WI38 (cell line): Measurements from ENCODE around the gene PDE4B.

ENCODE experiments used
- H3K4me3 ChIP-seq: 2 replicates; pipeline ENCODE4 v1.5.1; 2011; ENCODE audit warnings: low read depth, mild to moderate bottlenecking, control low read depth, low read length
- TF ChIP-seq, protein P1 (sequence below): IDR thresholded peaks from 2 replicates; pipeline ENCODE4 v1.5.1; 2012; ENCODE audit warnings: low read depth, mild to moderate bottlenecking, control low read depth, low read length

PDE4B gene

DNA sequence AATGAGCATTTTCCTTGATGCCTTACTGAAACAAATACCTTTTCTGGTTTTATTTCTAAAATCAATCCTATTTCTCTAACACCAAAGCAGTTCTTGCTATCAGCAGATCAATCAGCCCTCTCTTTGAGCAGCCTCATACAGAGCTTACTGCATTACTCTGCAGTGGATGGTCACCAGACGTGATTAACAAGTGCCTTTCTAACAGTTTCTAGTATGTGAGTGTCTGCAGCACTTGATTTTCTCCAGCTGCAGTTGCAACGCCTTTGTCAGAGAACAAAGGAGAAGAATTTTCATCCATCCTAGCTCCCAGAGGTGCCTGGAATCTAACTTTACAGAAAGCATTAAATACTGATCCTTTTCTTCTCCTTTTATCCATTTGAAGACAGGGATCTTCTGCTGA lies 563.9 kb downstream of the PDE4B start:
- no peak overlapping the region for H3K4me3 ChIP-seq
- TF ChIP-seq, protein P1, sequence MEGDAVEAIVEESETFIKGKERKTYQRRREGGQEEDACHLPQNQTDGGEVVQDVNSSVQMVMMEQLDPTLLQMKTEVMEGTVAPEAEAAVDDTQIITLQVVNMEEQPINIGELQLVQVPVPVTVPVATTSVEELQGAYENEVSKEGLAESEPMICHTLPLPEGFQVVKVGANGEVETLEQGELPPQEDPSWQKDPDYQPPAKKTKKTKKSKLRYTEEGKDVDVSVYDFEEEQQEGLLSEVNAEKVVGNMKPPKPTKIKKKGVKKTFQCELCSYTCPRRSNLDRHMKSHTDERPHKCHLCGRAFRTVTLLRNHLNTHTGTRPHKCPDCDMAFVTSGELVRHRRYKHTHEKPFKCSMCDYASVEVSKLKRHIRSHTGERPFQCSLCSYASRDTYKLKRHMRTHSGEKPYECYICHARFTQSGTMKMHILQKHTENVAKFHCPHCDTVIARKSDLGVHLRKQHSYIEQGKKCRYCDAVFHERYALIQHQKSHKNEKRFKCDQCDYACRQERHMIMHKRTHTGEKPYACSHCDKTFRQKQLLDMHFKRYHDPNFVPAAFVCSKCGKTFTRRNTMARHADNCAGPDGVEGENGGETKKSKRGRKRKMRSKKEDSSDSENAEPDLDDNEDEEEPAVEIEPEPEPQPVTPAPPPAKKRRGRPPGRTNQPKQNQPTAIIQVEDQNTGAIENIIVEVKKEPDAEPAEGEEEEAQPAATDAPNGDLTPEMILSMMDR = no peak

DNA sequence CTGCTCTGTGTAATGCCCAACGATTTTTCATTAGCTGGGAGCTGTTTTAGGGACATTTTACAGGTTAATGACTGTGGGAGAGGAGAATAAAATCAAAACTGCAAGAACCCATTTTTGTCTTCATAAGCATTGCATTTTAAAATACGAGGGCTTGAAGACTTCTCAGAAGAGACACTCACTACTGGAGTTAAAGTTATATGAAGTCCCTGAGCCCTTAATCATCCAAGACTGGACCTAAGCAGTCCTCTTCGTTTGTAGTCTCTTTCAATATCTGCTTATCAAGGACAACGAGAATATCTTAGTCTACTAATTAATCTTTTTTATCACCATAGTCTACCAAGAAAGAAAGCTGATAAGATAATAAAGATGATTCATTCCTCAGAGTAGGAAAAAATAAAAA lies 564.3 kb downstream of the PDE4B start:
- H3K4me3 ChIP-seq = no peak overlapping the region
- TF ChIP-seq, protein P1 = no peak

DNA sequence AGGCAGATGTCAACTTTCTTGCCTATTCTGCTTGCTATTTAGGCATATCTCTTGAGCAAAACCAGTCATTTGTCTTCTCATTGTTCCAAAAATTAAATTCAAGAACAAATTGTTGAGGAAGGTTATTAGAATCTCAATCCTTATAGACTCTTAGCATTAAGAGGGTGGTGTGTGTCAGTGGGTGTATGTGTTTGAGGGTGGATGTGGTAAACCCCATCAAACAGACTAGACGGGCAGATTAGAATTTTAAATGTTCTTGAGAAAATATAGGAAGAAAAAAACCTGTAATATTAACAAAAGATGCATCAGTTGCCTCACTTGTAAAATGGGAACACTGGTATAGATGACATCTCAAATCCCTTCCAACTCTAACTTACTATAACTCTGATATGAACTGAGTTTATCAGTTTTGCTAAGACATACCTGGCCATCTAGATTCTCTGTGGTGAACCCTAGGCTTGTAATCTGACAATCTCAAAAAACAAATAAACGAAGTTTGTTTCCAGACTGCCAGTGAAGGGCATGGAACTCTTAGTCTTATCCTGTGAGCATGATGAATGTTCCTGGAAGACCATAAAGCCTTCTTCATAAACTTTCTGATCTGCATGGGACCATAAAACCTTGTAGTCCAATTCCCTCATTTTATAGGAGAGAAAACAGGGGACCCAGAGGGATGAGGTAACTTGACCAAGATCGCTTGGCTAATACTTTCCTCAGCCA lies 564.9 kb downstream of the PDE4B start:
- H3K4me3 ChIP-seq = no peak overlapping the region
- TF ChIP-seq, protein P1 = no peak

GRCh38 chr1:66359269-66359668 lies 566.6 kb downstream of the PDE4B start:
- TF ChIP-seq, protein P1 = no peak
- H3K4me3 ChIP-seq = no peak overlapping the region

DNA sequence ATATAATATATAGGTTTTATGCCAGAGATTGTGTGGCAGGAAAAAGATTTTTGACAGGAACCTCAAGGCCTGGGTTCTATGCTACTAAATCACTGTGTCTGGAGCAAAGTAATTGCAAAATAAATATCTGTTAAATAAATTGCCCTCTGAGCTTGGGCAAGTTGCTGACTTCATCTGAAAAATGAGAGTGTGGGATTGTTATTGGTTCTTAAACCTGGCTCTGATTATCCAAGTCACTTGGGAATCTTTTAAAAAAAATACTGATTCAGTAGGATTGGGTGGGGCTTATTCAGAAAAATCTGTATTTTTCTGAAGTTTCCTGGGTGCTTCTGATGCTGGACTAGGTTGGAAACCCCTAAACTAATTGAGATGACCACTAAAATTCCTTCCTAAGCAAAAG lies 567.1 kb downstream of the PDE4B start:
- no peak overlapping the region for H3K4me3 ChIP-seq
- TF ChIP-seq, protein P1 = no peak

DNA sequence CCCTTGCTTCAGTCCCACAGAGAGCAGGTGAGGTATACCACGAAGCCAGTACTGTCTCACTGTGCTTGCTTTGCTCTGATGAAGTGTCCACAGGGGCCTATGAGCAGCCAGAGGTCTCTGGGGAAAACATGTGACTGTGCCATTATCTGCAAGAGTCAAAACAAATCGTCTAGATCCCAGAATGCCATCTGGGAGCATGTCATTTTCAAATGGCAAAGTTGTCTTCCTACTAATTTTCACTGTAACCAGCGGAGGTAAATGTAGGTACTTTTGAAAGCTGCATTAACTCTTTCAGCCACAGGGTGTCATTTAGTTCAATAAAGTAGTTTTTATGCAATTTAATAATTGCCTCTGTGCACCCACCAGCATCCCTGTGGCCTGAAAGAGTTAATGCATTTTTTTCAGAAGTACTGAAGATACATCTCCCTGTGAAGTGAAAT lies 567.6 kb downstream of the PDE4B start:
- no peak overlapping the region for H3K4me3 ChIP-seq
- TF ChIP-seq, protein P1 = no peak

DNA sequence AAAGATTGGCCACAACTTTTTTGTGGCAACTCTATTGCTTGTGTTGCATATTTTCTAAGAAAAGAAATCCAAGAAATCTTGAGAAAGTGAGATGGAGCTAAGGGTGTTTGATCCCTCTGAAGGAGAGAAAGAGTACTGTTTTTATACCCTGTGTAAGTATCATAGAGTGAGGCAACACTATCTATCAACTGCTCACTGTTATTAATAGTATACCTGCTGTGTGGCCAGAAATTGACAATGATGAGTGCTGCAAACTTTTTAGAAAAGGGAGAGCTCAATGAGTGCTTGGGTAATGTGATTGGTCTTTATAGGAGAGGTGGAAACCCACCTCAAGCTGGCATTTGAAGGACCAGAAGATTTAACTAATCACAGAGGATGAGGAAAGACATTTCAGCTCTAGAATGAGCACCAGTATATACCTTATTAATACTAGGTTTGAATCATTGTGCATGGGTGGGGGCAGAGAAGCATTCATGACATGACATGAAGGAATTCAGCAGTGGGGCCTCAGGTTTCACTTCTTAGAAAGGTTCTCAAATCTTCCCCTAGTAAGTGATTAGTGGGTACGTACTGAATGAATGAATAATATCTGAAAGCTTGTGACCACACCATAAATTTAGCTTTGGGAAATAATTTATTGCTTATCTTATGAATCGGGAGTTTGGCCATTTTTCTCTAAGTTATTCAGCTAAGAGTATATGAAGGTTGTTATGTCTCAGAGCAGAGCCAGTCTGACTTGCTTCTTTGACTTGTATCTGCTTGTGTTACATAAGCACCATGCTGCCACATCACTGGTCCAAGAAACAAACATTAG lies 572.1 kb downstream of the PDE4B start:
- TF ChIP-seq, protein P1 = no peak
- H3K4me3 ChIP-seq = no peak overlapping the region
